Measurements from ENCODE around the gene TRPM2. TPM values are rescaled to one million over a fixed set of nuclear protein-coding genes. Genes with fewer than 3 reads are reported as not detected.
A peak's percentile ranks its signal among the peaks of the same experiment; 100 is the strongest.

The TRPM2 gene
- total and polyA plus RNA-seq, 2 donors (not counting 1 experiment from before 2014, with no cell fraction given) = not detected

GRCh38 chr21:44485796-44486195 is 132.4 kb downstream of the TRPM2 start:
- no peak overlapping the region for H3K27ac ChIP-seq (ENCODE audit: insufficient read depth, low read length)
- H3K27me3 ChIP-seq (ENCODE audit: control insufficient read depth, insufficient read depth, low read length) = no peaks in the 10 kb centered on the region
- TF ChIP-seq EZH2 (IDR thresholded peaks at IDR 0.05; ENCODE audit: low read length, missing control alignments) = no peak
- TF ChIP-seq CTCF (conservative IDR thresholded peaks at IDR 0.05 in 1 of 2, IDR thresholded peaks at IDR 0.05 in 1 of 2; ENCODE audit: low read depth in 1 of 2, low read length in 2 of 2) = no peak
- H3K9me3 ChIP-seq (ENCODE audit: control insufficient read depth, insufficient read depth, low read depth, low read length) = no peaks in the 10 kb centered on the region
- no peak overlapping the region for H2AFZ ChIP-seq (ENCODE audit: low read length)
- no peaks in the 10 kb centered on the region for H3K79me2 ChIP-seq (ENCODE audit: control insufficient read depth, insufficient read depth, low read length)
- no peak overlapping the region for H3K9ac ChIP-seq (ENCODE audit: insufficient read depth, low read length)
- DNase-seq (ENCODE audit: low read depth in 2 of 2) = no peak
- H3K36me3 ChIP-seq (ENCODE audit: control insufficient read depth, insufficient read depth, low read length) = no peaks in the 10 kb centered on the region
- peak overlapping the region in 1 of 4 experiments; percentile 30 for H3K4me3 ChIP-seq (replicated peaks in 1 of 4; ENCODE audit: control extremely low read depth in 1 of 4, insufficient read depth in 1 of 4, low read depth in 3 of 4, low read length in 4 of 4)
- no peak overlapping the region for H3K4me2 ChIP-seq (ENCODE audit: extremely low read depth, insufficient read depth, low read length)
- H4K20me1 ChIP-seq (ENCODE audit: control insufficient read depth, extremely low read depth, insufficient read depth, low read length) = no peaks in the 10 kb centered on the region
- H3K4me1 ChIP-seq (ENCODE audit: control insufficient read depth, extremely low read depth, insufficient read depth, low read length) = no peaks in the 10 kb centered on the region

- Histone ChIP-seq H3K4me3 (replicated peaks in 1 of 4; ENCODE audit: control extremely low read depth in 1 of 4, insufficient read depth in 1 of 4, low read depth in 3 of 4, low read length in 4 of 4) (no peak overlapping the region), H3K79me2 (ENCODE audit: control insufficient read depth, insufficient read depth, low read length) (no peaks in the 10 kb centered on the region), H3K36me3 (ENCODE audit: control insufficient read depth, insufficient read depth, low read length) (no peaks in the 10 kb centered on the region), H3K4me1 (ENCODE audit: control insufficient read depth, extremely low read depth, insufficient read depth, low read length) (no peaks in the 10 kb centered on the region), H3K27ac (ENCODE audit: insufficient read depth, low read length) (no peak overlapping the region), H3K9me3 (ENCODE audit: control insufficient read depth, insufficient read depth, low read depth, low read length) (no peaks in the 10 kb centered on the region), H3K4me2 (ENCODE audit: extremely low read depth, insufficient read depth, low read length) (no peak overlapping the region), H3K9ac (ENCODE audit: insufficient read depth, low read length) (no peak overlapping the region), H3K27me3 (ENCODE audit: control insufficient read depth, insufficient read depth, low read length) (no peaks in the 10 kb centered on the region), H2AFZ (ENCODE audit: low read length) (no peak overlapping the region), H4K20me1 (ENCODE audit: control insufficient read depth, extremely low read depth, insufficient read depth, low read length) (no peaks in the 10 kb centered on the region)
- TF ChIP-seq EZH2 (IDR thresholded peaks at IDR 0.05; ENCODE audit: low read length, missing control alignments) (no peak), CTCF (conservative IDR thresholded peaks at IDR 0.05 in 1 of 2, IDR thresholded peaks at IDR 0.05 in 1 of 2; ENCODE audit: low read depth in 1 of 2, low read length in 2 of 2) (no peak)
- DNase-seq (ENCODE audit: low read depth in 2 of 2) = no peak
Observed at GRCh38 chr21:44486302-44486701, 132.9 kb downstream of the TRPM2 start.

- no peaks in the 10 kb centered on the region for H3K9me3 ChIP-seq (ENCODE audit: control insufficient read depth, insufficient read depth, low read depth, low read length)
- H3K4me2 ChIP-seq (ENCODE audit: extremely low read depth, insufficient read depth, low read length) = no peak overlapping the region
- no peak overlapping the region for H3K27ac ChIP-seq (ENCODE audit: insufficient read depth, low read length)
- no peak overlapping the region for H3K9ac ChIP-seq (ENCODE audit: insufficient read depth, low read length)
- no peaks in the 10 kb centered on the region for H3K27me3 ChIP-seq (ENCODE audit: control insufficient read depth, insufficient read depth, low read length)
- no peaks in the 10 kb centered on the region for H3K36me3 ChIP-seq (ENCODE audit: control insufficient read depth, insufficient read depth, low read length)
- H3K79me2 ChIP-seq (ENCODE audit: control insufficient read depth, insufficient read depth, low read length) = no peaks in the 10 kb centered on the region
- H3K4me3 ChIP-seq (replicated peaks in 1 of 4; ENCODE audit: control extremely low read depth in 1 of 4, insufficient read depth in 1 of 4, low read depth in 3 of 4, low read length in 4 of 4) = no peak overlapping the region
- H4K20me1 ChIP-seq (ENCODE audit: control insufficient read depth, extremely low read depth, insufficient read depth, low read length) = no peaks in the 10 kb centered on the region
- peak in 1 of 2 donors; percentile 38 for DNase-seq (ENCODE audit: low read depth in 2 of 2)
- no peak overlapping the region for H2AFZ ChIP-seq (ENCODE audit: low read length)
- TF ChIP-seq CTCF (conservative IDR thresholded peaks at IDR 0.05 in 1 of 2, IDR thresholded peaks at IDR 0.05 in 1 of 2; ENCODE audit: low read depth in 1 of 2, low read length in 2 of 2) (peak; percentile 25 to 68), EZH2 (IDR thresholded peaks at IDR 0.05; ENCODE audit: low read length, missing control alignments) (no peak)
- no peaks in the 10 kb centered on the region for H3K4me1 ChIP-seq (ENCODE audit: control insufficient read depth, extremely low read depth, insufficient read depth, low read length)
Observed at GRCh38 chr21:44487831-44488230, 134.4 kb downstream of the TRPM2 start.
